Activated T-helper 17 cell treated with anti-CD3 and anti-CD28 coated beads, Interleukin-2, amount 50 U/mL, for 72 hours (primary cell): Measurements from ENCODE around the gene ATP2A2. TPM values are rescaled to one million over a fixed set of nuclear protein-coding genes. Genes with fewer than 3 reads are reported as not detected.

Experiments used
- ATAC-seq: fragments of 150-1000 bp; cut with Tn5 transposase; replicated peaks from 2 replicates; pipeline ENCODE4 v1.10.0; 2021; ENCODE audit warnings: mild to moderate bottlenecking, moderate library complexity
- H3K27ac Mint-ChIP-seq: one replicate; pipeline ENCODE4 v1.8.0; 2022; ENCODE audit warnings: mixed read lengths
- H3K27me3 Mint-ChIP-seq: one replicate; pipeline ENCODE4 v1.8.0; 2022; ENCODE audit warnings: mixed read lengths
- H3K36me3 Mint-ChIP-seq: one replicate; pipeline ENCODE4 v1.8.0; 2022; ENCODE audit warnings: low read depth, mild to moderate bottlenecking, mixed read lengths
- H3K4me1 Mint-ChIP-seq: one replicate; pipeline ENCODE4 v1.8.0; 2022; ENCODE audit warnings: mixed read lengths
- H3K4me3 Mint-ChIP-seq: one replicate; pipeline ENCODE4 v1.8.0; 2022; ENCODE audit warnings: mild to moderate bottlenecking, mixed read lengths
- H3K9me3 Mint-ChIP-seq: one replicate; pipeline ENCODE4 v1.8.0; 2022; ENCODE audit warnings: mixed read lengths
- total RNA-seq, 2 donors: library from RNA; stranded (reverse); gene quantifications; one replicate each; pipeline ENCODE4 v1.2.3, GENCODE V29; 2022

The ATP2A2 gene
- total RNA-seq, 2 donors from 2014 or later = 135 to 261 TPM

DNA sequence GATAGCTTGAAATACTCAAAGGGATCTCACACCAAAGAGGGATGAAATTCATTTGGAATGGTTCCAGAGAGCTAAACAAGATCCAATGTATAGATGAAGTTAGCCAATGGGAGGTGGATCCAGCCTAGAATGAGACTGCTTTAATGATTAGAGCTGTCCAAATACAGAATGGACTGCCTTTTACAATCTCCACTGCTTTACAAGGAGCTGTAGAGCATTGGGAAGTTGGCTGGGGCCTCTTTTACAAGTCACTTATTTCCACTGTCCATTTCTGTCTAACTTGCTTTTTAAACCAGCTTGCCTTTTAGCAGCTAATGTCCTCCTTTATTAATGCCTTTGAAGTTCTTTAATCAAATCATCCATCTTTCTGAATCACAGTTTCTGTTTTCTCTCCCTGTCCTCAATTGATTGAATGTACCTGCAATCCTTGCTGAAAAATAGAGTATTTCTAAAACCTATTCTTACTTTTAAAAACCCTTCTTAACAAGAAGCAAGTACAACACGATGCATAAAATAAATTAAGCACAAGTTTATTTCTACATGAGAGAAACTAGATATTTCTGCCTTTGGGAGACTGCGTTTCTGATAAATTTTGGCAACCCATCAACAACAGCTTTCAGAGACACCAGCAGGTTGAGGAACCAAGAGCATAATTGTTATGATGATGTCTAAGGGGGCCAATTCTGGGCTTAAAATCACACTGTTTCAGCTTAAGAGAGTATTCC is 3.4 kb upstream of the ATP2A2 start:
- ATAC-seq = no peak
- H3K27me3 Mint-ChIP-seq = no peaks in the 10 kb centered on the region
- no peak overlapping the region for H3K4me3 Mint-ChIP-seq
- H3K27ac Mint-ChIP-seq = peak overlapping the region; percentile 67
- H3K36me3 Mint-ChIP-seq = peaks cover 10% of the 10 kb centered on the region
- H3K9me3 Mint-ChIP-seq = no peaks in the 10 kb centered on the region
- H3K4me1 Mint-ChIP-seq = peaks cover 5% of the 10 kb centered on the region

DNA sequence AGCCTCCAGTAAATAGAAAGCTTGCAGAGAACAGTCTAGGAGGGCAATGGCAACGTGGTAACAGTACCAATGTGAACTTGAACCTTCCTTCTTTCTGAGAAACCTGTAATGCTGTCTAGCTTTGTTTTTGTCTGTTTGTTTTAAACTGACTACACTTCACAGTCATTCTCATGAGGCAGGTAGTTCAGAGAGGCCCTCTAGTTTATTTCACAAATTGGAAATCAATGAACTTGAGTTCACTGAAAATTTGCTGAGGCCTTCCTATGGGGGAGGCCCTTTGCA is 2.9 kb upstream of the ATP2A2 start:
- Mint-ChIP-seq H3K27me3 (no peaks in the 10 kb centered on the region), H3K4me1 (peaks cover 9% of the 10 kb centered on the region)

DNA sequence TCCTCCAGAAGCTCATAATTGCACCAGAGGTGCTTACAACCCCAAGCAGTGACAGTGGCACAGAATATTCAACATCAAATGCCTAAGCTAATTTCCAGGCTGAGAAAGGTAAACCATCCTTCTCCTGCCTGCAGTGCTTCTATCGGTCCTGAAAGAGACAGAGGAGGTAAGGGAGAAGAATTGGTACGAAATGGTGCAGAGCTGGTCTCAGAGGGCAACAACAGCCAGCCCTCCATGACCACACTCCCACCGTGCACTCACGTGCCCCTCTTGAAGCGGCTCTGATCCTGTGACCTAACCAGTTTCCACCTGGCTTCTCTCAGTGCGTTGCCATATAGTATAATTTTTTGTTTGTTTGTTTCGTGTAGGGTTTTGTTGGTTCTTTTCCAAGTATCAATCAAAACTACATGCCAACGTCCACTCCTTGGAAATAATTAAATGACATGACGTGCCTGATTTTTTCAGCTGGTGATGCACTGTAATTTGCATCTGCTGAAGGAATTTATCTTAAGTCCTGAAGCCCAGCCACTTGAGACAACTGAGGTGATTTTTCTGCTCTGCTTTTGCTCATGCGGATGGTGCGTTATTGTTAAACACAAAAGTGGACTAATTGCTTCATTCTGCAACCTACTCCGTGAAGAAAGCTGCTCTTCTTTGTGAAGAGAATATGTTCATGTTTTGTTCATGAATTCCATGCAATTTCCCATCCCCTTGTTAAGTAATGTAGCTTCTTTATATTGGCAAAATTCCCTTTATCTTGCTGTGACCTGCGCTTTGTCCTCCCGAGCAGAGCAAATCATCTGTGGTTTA is 1.3 kb upstream of the ATP2A2 start:
- ATAC-seq = no peak
- H3K9me3 Mint-ChIP-seq = no peaks in the 10 kb centered on the region
- H3K4me3 Mint-ChIP-seq = peak overlapping the region; percentile 67
- H3K36me3 Mint-ChIP-seq = peaks cover 30% of the 10 kb centered on the region
- no peaks in the 10 kb centered on the region for H3K27me3 Mint-ChIP-seq
- peaks cover 20% of the 10 kb centered on the region for H3K4me1 Mint-ChIP-seq
- peak overlapping the region; percentile 75 for H3K27ac Mint-ChIP-seq

More for the DNA sequence above, 2.9 kb upstream of the ATP2A2 start:
- no peaks in the 10 kb centered on the region for H3K9me3 Mint-ChIP-seq
- peaks cover 15% of the 10 kb centered on the region for H3K36me3 Mint-ChIP-seq
- no peak for ATAC-seq
- H3K27ac Mint-ChIP-seq = peak overlapping the region; percentile 67
- no peak overlapping the region for H3K4me3 Mint-ChIP-seq

DNA sequence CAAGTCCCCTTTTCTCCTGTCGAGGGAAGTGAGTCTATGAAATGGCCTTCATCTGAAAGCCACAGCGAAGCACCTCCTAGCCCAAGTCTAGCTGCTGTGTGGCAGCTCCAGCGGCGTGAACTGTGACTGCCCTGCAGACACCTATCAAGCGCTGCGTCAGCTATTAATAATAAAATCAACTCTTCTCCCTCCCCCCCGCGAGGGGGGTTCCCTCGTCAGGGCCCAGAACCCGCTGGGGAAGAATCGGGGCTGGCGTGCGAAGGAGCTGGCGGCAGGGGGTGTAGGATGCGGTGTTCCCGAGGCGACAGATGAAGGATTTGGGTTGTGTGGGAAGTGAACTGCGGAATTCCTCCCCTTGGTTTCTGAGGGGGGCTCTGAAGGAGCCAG is 662 bp upstream of the ATP2A2 start:
- H3K4me1 Mint-ChIP-seq = peaks cover 26% of the 10 kb centered on the region
- H3K9me3 Mint-ChIP-seq = no peaks in the 10 kb centered on the region
- peak overlapping the region; percentile 75 for H3K27ac Mint-ChIP-seq
- no peaks in the 10 kb centered on the region for H3K27me3 Mint-ChIP-seq
- peaks cover 36% of the 10 kb centered on the region for H3K36me3 Mint-ChIP-seq
- peak overlapping the region; percentile 67 for H3K4me3 Mint-ChIP-seq
- peak; percentile 5 for ATAC-seq

DNA sequence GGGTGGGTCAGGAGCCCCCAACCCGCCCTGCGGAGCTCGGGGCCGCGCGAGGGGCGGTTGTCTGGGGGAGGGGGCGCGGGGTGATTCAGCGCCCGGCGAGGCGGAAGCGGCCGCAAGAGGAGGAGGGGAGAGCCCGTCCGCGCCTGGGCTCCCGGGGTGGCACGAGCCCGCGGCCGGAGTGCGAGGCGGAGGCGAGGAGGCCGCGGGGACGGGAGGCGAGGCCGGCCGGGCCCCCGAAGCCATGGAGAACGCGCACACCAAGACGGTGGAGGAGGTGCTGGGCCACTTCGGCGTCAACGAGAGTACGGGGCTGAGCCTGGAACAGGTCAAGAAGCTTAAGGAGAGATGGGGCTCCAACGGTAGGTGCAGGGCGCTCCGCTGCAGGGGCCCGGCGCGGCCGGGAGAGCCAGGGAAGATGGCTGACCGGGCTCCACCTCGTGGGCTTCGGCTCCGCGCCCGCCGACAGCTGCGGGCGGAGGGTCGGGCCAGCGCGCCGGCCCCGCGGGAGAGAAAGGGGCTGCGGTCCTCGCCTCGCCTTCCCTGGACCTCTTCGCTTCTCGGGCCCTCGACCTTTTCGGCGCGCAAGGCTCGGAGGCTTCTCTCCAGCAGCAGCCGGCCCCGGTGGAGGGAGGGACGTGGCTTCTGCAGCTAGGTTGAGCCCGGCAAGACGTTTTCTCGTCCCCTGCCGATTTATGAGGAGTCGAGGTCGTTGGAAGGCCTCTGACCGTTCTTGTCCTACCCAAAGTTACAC is 677 bp downstream of the ATP2A2 start:
- Mint-ChIP-seq H3K27me3 (no peaks in the 10 kb centered on the region), H3K27ac (peak overlapping the region; percentile 91), H3K9me3 (no peaks in the 10 kb centered on the region), H3K36me3 (peaks cover 50% of the 10 kb centered on the region), H3K4me1 (peaks cover 30% of the 10 kb centered on the region), H3K4me3 (peak overlapping the region; percentile 67)
- peak; percentile 50 for ATAC-seq

DNA sequence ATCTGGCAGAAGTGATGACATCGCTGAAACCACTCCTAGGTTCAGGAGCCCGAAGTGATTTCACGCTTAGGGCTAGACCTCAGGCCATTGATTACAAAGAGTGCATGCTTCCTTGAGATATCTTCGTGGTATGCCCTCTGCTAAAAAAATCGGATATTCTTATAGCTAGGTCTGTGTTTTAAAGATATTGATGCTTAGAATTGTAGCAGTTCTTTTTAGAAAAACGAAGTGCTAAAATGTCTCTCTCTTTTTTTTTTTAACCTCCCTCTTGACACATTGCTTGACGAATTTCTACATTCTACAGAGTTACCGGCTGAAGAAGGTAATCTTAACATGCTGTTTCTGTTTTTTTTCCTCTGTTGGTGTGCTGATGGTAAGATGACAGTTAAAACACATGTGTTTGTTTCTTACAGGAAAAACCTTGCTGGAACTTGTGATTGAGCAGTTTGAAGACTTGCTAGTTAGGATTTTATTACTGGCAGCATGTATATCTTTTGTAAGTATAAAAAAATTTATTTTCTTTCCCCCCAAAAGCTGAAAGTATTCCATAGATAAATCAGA is 1.3 kb downstream of the ATP2A2 start:
- peak; percentile 44 for ATAC-seq
- no peaks in the 10 kb centered on the region for H3K27me3 Mint-ChIP-seq
- peaks cover 33% of the 10 kb centered on the region for H3K4me1 Mint-ChIP-seq
- no peaks in the 10 kb centered on the region for H3K9me3 Mint-ChIP-seq
- H3K27ac Mint-ChIP-seq = peak overlapping the region; percentile 91
- peaks cover 56% of the 10 kb centered on the region for H3K36me3 Mint-ChIP-seq
- peak overlapping the region; percentile 67 for H3K4me3 Mint-ChIP-seq

DNA sequence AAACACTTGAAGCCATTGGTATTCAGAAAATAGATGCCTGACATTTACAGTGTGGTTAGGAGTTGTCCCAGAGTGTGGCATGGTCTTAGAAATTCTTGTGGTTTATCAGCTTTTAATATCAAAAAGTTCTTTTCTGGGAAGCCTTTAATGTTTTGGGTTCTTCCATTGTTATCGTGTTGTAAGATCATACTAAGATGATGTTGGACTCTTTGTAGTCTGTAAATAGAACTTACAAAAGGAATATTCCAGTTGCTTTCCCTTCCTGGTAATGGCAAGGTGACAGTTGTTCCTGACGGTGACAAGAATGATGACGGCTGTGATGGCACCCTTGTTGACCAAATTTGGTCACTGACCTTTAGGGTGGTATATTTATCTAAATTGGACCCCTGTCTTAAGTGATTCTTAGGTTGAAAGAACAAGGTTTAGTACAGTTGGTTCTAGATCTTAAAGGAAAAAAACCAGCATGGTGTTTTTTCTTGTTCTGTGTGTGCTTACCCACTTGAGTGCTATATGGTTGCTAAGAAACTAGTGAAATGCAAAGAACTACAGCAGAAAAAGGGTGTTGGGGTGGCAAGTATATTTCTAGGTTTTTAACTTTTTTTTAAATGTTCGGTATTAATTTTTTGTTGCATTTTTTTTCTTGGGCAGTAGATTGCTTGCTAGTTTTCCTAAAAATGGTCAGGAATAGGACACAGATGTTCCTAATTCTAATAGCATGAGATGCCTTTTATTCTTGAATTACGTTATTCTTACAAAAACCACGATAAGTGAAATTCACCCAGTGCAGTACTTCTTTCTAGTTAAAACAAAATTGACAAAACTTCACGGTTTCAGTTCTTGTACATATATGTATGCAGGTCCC is 2.1 kb downstream of the ATP2A2 start:
- H3K4me1 Mint-ChIP-seq = peaks cover 33% of the 10 kb centered on the region
- H3K9me3 Mint-ChIP-seq = no peaks in the 10 kb centered on the region
- no peak for ATAC-seq
- H3K36me3 Mint-ChIP-seq = peaks cover 64% of the 10 kb centered on the region
- H3K27me3 Mint-ChIP-seq = no peaks in the 10 kb centered on the region
- H3K4me3 Mint-ChIP-seq = peak overlapping the region; percentile 67
- peak overlapping the region; percentile 91 for H3K27ac Mint-ChIP-seq

DNA sequence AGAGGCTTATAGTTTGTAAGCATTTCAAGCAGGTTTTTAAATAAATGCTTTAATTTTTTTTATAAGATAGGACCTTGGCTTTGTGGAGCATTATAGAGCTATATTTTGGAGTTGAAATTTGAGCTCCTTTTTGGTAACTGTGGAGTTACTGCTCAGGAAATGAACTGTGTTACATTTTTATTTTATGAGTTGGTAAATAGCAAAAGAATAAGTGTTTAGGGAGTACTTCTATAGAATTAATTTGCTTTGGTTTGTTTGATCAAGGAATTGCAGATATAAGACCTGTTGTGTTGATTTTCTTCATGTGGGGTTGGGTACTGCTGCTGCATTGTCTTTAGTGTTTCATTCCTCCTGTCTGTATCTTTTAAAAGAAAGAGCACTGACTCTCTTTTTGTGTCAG is 3.5 kb downstream of the ATP2A2 start:
- no peak for ATAC-seq
- Mint-ChIP-seq H3K27ac (peak overlapping the region; percentile 91), H3K9me3 (no peaks in the 10 kb centered on the region), H3K4me3 (peak overlapping the region; percentile 67), H3K27me3 (no peaks in the 10 kb centered on the region), H3K36me3 (peaks cover 79% of the 10 kb centered on the region), H3K4me1 (peaks cover 44% of the 10 kb centered on the region)

DNA sequence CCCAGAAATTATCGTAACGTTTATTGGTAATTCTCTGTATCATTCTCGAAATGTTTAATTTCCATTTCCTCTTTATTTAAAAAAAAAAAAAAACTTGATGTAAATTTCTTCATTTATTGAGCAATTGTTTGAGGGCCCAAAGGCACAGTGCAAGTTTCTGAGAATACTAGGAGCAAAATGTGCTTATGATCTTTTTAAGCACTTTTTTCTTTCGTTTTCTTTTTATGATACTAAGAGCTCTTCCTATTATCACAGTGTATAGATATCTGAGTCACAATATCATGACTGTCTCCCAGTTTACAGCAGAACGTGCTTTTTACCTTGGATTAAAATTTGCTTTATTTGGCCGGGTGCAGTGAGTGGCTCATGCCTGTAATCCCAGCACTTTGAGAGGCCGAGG is 5.6 kb downstream of the ATP2A2 start:
- peaks cover 39% of the 10 kb centered on the region for H3K4me1 Mint-ChIP-seq
- peak overlapping the region; percentile 91 for H3K27ac Mint-ChIP-seq
- H3K4me3 Mint-ChIP-seq = peak overlapping the region; percentile 67
- no peaks in the 10 kb centered on the region for H3K9me3 Mint-ChIP-seq
- peak; percentile 62 for ATAC-seq
- peaks cover 99% of the 10 kb centered on the region for H3K36me3 Mint-ChIP-seq
- no peaks in the 10 kb centered on the region for H3K27me3 Mint-ChIP-seq

DNA sequence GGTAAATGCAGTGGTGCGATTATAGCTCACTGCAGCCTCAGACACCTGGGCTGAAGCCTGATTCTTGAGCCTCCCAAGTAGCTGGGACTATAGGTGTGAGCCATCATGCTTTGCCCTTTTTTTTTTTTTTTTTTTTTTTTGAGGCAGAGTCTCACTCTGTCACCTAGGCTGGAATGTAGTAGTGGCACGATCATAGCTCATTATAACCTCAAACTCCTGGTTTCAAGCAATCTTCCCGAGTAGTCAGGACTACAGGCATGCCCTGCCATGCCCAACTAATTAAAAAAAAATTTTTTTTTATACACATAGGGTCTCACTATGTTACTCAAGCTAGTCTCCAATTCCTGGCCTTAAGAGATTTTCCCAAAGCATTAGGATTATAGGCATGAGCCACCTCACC is 6.9 kb downstream of the ATP2A2 start:
- Mint-ChIP-seq H3K4me1 (peaks cover 37% of the 10 kb centered on the region), H3K27me3 (no peaks in the 10 kb centered on the region), H3K27ac (no peak overlapping the region), H3K4me3 (peak overlapping the region; percentile 67), H3K36me3 (peaks cover 100% of the 10 kb centered on the region), H3K9me3 (no peaks in the 10 kb centered on the region)
- ATAC-seq = no peak

DNA sequence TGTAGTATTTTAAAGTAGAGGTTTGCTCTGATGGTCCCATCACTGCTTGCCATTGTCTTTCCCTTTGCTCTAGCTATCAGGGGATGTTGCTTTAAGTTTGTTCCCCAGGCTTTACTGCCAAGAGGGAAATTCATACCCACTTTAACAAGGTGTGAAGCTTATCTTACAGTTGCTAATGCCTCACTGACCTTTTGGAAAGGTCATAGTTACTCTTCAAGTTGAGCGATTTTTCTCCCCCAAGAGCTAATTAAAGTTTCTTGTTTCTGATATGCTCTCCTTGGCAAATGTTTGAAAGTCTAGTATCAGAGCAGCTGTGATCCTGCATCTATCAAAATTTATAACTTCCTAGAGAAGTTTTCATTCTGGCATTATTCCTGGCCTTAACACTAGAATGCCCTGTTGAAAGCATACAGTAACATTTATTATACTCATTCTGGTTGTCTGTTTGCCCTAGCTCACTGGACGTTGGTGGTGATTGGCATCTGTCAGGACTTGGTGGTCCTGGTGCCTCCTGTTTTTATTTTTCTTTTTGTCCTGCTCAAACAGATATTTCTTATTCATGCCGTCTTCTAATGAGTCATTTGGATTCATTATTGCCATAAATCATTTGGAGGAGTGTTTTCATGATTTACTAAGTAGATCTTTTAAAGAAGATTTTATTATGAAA is 8.1 kb downstream of the ATP2A2 start:
- H3K4me3 Mint-ChIP-seq = peak overlapping the region; percentile 48

DNA sequence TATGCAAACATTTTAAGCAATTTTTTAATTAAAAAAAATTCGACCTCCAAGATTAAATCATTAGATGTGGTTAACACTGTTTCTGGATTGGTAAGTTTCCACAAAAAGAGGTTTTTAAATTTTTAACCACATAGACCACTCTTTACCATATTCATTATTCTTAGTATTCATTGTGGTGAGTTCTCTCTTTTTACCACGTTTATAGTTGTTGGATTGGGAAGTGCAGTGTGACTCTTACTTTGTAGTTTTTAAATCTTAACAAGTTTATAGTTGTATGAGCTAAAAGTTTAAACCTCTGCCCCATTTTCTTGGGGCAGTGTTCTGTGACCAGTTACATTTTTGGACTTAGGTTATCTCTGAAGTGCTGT is 8.6 kb downstream of the ATP2A2 start:
- Mint-ChIP-seq H3K27me3 (no peaks in the 10 kb centered on the region), H3K9me3 (no peaks in the 10 kb centered on the region), H3K4me1 (peaks cover 25% of the 10 kb centered on the region), H3K36me3 (peaks cover 100% of the 10 kb centered on the region), H3K4me3 (peak overlapping the region; percentile 48), H3K27ac (peak overlapping the region; percentile 85)
- no peak for ATAC-seq

More for the DNA sequence above, 8.1 kb downstream of the ATP2A2 start:
- no peaks in the 10 kb centered on the region for H3K9me3 Mint-ChIP-seq
- H3K4me1 Mint-ChIP-seq = peaks cover 27% of the 10 kb centered on the region
- H3K27me3 Mint-ChIP-seq = no peaks in the 10 kb centered on the region
- H3K36me3 Mint-ChIP-seq = peaks cover 100% of the 10 kb centered on the region
- H3K27ac Mint-ChIP-seq = peak overlapping the region; percentile 85
- ATAC-seq = no peak

DNA sequence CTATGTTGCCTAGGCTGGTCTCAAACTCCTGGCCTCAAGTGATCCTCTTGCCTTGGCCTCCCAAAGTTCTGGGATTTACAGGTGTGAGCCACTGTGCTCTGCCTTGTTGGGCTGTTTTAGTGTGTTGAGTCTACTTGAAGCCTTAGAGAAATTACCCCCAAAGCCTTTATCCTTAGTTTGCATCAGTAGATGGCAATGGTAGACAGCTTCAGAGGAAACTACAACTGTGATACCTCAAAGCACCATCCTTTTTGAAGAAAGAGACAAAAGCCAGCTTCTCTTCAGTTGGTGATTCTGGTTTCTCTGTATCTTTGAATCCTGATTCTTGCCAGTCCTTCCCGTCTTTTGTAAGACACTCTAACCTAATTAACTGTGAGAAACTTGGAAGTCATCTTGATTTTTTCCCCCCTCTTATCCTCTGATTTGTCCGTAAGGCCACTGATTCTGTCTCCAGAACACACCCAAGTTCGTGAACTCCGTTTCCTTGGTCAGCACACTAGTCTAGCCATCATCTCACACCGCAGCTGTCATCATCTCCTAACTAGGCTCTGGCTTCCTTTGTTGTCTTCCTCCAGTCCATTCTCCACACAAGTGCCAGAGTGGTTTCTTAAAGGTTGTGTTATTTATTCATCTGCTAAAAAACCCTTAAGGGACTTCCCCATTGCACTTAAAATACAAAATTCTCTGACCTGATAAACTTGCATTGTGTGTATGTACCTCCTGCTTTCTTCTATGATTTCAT is 20.2 kb downstream of the ATP2A2 start:
- Mint-ChIP-seq H3K4me1 (peaks cover 32% of the 10 kb centered on the region), H3K27ac (peak overlapping the region; percentile 66), H3K4me3 (peak overlapping the region; percentile 43), H3K9me3 (no peaks in the 10 kb centered on the region), H3K27me3 (no peaks in the 10 kb centered on the region), H3K36me3 (peaks cover 100% of the 10 kb centered on the region)
- ATAC-seq = peak; percentile 90
